ENCODE data around the gene SINHCAF. TPM values are rescaled to one million over a fixed set of nuclear protein-coding genes. Genes with fewer than 3 reads are reported as not detected.
"Not testable (repeated sequence)": the region's sequence is repeated elsewhere in the genome, so short reads cannot be mapped to it uniquely, and the experiment has no call there.

Gene SINHCAF
- total RNA-seq, 2 experiments from 2014 or later = 107 to 123 TPM

DNA sequence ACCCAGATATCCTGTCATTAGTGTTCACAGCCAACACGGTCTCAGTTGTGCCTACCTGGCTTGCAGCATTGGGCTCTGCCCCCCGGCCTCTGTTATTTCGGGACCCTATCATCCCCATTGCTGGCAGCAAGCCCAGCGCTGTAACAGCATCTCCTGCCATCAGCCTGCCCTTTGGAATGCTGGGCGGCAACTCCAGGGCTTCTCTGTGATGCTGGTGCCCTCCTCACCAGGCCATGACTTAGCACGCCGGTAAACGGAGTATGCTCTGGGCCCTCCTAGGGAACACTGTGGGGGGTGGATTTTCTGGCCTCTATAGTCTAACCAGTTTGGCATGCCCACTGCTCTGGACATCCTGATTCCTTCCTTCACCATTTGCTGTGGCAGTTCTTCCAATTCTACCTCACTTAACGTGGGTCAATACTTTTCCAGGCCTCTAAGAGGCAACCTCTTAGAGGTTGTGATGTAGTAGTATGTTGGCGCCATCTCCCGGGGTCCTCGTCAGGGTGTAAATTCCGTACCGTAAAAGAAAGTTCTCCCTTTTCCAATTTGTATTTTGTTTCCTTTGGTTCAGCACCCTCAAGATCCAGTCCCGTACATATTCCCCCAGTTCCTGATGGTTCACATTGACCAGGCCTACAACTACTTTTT, 80.0 kb downstream of the SINHCAF start:
- no peak overlapping the region for H3K4me3 Mint-ChIP-seq
- no peaks in the 10 kb centered on the region for H3K36me3 Mint-ChIP-seq (ENCODE audit: low read depth)
- no peaks in the 10 kb centered on the region for H3K9me3 Mint-ChIP-seq
- ChIA-PET CTCF (no interaction called here), POLR2A (no interaction called here)
- no peak for DNase-seq
- H3K27ac Mint-ChIP-seq = no peak overlapping the region
- H3K4me1 Mint-ChIP-seq = no peaks in the 10 kb centered on the region
- H3K27me3 Mint-ChIP-seq = peaks cover 2% of the 10 kb centered on the region

DNA sequence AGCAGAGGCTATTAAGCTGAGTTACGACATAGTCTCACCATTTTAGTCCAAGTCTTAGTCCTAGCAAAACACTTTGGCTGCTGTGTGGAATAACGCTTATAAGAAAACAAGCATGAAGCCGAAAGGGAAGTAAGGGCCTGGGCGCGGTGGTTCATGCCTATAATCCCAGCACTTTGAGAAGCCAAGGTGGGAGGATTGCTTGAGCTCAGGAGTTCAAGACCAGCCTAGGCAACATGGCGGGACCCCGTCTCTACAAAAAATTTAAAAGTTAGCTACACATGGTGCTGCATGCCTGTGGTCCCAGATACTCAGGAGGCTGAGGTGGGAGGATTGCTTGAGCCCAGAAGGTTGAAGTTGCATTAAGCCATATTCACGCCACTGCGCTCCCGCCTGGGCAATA, 83.5 kb downstream of the SINHCAF start:
- peaks cover 13% of the 10 kb centered on the region for H3K27me3 Mint-ChIP-seq
- H3K27ac Mint-ChIP-seq; H3K4me3 Mint-ChIP-seq; POLR2A ChIA-PET; DNase-seq; H3K36me3 Mint-ChIP-seq (ENCODE audit: low read depth); H3K9me3 Mint-ChIP-seq; H3K4me1 Mint-ChIP-seq: not testable (repeated sequence)
- CTCF ChIA-PET = interaction anchor here (1.0 to 6.5 kb wide), 4 partner anchors 9 to 395 kb away, joined by 3 to 43 read pairs (median 11); no protein-coding TSS in a partner anchor

DNA sequence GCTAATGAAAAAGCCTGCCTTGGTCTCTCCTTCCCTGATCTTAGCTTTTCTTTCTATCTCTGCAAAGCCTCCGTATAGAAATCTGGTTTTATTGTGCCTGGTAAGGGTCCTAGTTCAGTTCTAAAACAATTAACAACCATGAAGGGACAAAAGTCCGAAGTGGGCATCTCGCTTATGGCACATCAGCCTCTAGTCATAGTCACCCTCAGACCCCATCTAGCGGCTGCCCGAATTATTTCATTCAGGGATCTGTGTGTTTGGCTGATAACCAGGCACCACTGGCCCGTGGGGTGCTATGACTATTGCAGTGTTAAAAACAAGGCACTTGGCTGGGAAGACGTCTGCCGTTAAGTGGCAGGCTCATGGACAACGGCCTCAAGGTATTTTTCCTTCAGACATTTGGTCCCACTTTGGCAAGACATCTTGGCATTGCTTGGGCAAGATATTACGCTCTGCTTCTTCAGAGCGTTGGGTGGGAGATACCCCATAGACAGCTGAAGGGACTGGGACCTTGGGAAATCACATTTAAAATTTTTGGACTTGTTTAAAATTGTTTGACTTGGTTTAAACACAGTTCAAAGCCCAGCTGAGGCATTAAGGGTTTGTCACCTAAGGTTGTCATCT, 87.1 kb downstream of the SINHCAF start:
- ChIA-PET POLR2A (no interaction called here), CTCF (interaction anchor here (1.0 to 6.5 kb wide), 5 partner anchors 23 to 392 kb away, joined by 3 to 43 read pairs (median 4); no protein-coding TSS in a partner anchor)
- H3K27ac Mint-ChIP-seq = no peak overlapping the region
- H3K9me3 Mint-ChIP-seq = no peaks in the 10 kb centered on the region
- H3K4me3 Mint-ChIP-seq = no peak overlapping the region
- DNase-seq = peak; percentile 75
- peaks cover 36% of the 10 kb centered on the region for H3K27me3 Mint-ChIP-seq
- H3K4me1 Mint-ChIP-seq = peaks cover 14% of the 10 kb centered on the region
- H3K36me3 Mint-ChIP-seq (ENCODE audit: low read depth) = no peaks in the 10 kb centered on the region

DNA sequence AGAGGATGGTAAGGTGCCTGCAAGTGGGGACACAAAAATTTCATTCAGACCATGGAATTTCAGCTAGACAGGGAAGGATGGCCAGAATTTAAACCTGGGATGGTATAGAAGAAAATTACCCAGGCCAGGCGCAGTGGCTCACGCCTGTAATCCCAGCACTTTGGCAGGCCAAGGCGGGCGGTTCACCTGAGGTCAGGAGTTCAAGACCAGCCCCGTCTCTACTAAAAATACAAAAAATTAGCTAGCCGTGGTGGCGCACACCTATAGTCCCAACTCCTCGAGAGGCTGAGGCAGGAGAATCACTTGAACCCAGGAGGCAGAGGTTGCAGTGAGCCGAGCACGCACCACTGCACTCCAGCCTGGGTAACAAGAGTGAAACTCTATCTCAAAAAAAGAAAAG, 87.6 kb downstream of the SINHCAF start:
- H3K27ac Mint-ChIP-seq; H3K36me3 Mint-ChIP-seq (ENCODE audit: low read depth); H3K9me3 Mint-ChIP-seq; DNase-seq; POLR2A ChIA-PET; H3K4me3 Mint-ChIP-seq: not testable (repeated sequence)
- CTCF ChIA-PET = interaction anchor here (1.1 to 6.5 kb wide), 5 partner anchors 16 to 391 kb away, joined by 3 to 43 read pairs (median 6); no protein-coding TSS in a partner anchor
- H3K4me1 Mint-ChIP-seq = peaks cover 14% of the 10 kb centered on the region
- peaks cover 36% of the 10 kb centered on the region for H3K27me3 Mint-ChIP-seq

DNA sequence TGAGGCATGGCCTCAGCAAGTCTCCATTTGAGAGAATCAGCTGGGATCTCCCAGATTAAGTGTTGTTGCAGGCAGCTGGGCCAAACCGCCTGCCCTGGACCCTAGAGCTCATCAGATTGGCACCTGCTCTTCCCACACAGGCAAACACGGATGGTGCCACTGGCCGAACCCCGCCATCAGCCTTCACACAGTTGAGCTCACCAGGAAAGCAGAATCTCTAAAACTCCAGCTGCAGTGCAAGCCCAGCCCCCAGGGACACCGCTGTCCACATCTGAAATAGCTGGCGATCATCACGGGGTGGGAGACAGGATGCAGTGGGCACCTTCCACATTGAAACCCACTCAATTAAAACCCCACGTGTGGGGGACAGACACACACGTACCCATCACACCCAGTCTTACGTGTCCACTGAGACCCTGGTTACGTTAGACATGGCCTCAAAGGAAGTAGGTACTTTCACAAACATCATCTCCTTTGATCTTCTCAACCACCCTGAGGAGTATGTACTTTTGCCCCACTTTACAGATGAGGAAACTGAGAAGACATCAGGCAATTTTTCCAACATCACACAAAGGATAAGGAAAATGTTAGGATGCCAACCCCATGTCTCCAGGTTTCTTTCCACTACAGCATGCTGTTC, 88.8 kb downstream of the SINHCAF start:
- Mint-ChIP-seq H3K36me3 (ENCODE audit: low read depth) (no peaks in the 10 kb centered on the region), H3K27ac (no peak overlapping the region)

DNA sequence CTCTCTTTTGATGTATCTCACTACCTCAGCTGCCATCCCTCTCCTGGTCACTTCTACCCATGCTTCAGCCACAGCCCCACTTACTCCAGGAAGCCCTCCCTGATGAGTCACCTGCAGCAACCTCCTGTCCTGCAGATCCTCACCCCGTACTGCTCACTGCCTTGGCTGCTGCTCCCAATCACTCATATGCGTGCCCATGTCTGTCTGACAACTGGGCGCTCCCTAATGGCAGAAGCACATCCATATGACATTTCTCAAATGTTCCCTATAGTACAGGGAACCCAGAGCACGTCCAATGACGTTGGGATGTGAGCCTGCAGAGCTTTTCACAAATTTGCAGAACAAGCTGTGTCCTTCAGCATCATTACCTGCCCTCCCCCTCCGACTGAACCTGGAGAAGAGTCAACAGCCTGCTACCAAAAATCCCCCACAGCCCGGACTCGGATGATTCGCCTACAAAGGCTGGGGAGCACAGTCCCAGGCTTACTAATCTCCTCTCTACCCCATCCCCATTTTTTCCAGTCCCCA, 90.0 kb downstream of the SINHCAF start:
- DNase-seq = peak; percentile 13
- no peak overlapping the region for H3K4me3 Mint-ChIP-seq
- H3K36me3 Mint-ChIP-seq (ENCODE audit: low read depth) = no peaks in the 10 kb centered on the region
- H3K27me3 Mint-ChIP-seq = peaks cover 42% of the 10 kb centered on the region
- POLR2A ChIA-PET = no interaction called here
- no peak overlapping the region for H3K27ac Mint-ChIP-seq
- no peaks in the 10 kb centered on the region for H3K9me3 Mint-ChIP-seq
- CTCF ChIA-PET = interaction anchor here (2.5 to 6.5 kb wide), 2 partner anchors 18 to 389 kb away, joined by 9 to 43 read pairs; no protein-coding TSS in a partner anchor
- H3K4me1 Mint-ChIP-seq = peaks cover 14% of the 10 kb centered on the region

More for the DNA sequence above, 88.8 kb downstream of the SINHCAF start:
- H3K9me3 Mint-ChIP-seq = no peaks in the 10 kb centered on the region
- H3K27me3 Mint-ChIP-seq = peaks cover 42% of the 10 kb centered on the region
- peaks cover 14% of the 10 kb centered on the region for H3K4me1 Mint-ChIP-seq
- CTCF ChIA-PET = interaction anchor here (1.7 to 6.5 kb wide), 3 partner anchors 17 to 390 kb away, joined by 6 to 43 read pairs (median 9); no protein-coding TSS in a partner anchor
- POLR2A ChIA-PET = no interaction called here
- H3K4me3 Mint-ChIP-seq = no peak overlapping the region
- peak; percentile 4 for DNase-seq

DNA sequence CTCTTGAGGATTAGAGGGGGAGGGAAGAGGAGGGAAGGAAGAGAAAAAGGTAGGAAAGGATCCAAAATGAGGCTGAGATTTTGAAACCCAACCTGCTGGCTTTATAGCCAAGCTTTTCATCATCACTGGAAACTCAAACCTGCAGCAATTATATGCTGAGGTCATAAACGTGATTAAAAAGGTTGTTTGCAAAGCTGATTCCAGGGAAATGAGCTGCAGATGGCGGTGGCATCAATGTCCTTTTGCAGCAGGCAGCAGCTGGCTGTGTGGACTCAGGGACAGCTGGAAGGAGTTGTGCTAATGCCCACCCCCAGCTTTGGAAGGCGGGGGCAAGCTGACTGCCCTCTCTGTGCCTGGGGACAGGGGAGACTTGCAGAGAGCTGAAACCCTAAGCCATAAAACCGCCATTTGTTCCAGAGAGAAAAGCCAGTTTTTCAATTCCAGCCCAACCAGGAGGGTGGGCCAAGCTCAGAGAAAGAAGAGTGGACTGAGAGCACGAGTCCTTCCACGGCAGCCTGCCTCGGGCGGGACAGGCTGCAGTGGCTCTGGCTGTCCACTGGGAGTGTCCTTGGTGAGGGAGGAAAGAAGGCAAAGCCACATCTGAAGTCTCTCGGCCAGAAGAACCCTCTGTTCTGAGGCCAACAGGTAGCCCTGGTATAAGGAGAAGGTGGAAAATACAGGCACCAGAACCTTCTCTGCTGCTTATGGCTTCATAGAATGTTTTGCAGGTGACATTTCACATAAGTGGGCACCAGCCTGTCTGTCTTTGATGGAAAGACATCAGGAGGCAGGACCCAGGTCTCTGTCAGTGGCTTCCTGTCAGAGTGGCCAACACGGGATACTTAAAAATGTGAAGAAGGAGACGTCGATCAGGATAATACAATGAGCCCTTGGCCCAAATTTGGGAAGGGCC, 90.7 kb downstream of the SINHCAF start:
- Mint-ChIP-seq H3K36me3 (ENCODE audit: low read depth) (no peaks in the 10 kb centered on the region), H3K4me3 (no peak overlapping the region), H3K27ac (no peak overlapping the region), H3K4me1 (peaks cover 14% of the 10 kb centered on the region), H3K27me3 (peaks cover 38% of the 10 kb centered on the region), H3K9me3 (no peaks in the 10 kb centered on the region)
- DNase-seq = peak; percentile 12
- ChIA-PET CTCF (interaction anchor here (0.7 kb wide), 1 partner anchor 17 kb away, joined by 3 read pairs; no protein-coding TSS in a partner anchor), POLR2A (no interaction called here)

DNA sequence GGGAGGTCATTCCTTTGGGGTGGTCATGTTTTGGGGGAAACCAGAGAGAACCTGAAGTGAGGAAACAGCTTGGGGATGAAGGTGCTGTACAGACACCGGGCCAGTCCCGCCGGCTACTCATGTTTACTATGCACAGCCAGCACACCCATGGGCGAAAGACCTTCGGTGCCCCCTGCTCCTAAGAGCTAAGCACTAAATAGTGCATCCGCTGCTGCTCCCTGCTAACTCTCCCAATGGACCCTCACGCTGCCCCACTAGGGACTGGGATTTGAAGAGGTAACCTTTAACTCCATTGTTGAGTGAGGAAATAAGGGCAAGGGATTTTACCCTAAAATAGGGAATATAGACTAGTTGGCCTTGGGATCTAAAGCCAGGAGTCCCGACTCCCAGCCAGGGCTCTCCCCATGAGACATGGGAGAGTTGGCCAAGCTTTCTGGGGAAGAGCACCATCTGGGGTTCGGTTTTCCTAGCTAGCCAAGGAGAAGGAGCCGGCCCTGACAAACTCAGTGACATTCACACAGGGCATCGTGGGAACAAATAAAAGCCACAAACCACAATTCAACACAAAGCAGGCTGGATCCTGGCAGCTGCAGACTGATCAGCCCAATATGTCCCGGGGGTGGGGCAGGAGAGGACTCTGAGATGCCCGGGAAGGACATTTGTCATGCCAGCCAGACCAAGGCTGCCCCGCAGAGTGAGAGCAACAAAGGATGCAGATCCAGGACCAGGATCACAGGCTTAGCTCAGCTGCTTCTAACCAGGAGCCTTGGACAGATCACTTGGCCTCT, 91.7 kb downstream of the SINHCAF start:
- H3K4me1 Mint-ChIP-seq = peaks cover 14% of the 10 kb centered on the region
- H3K27ac Mint-ChIP-seq = no peak overlapping the region
- DNase-seq = no peak
- POLR2A ChIA-PET = no interaction called here
- no peaks in the 10 kb centered on the region for H3K9me3 Mint-ChIP-seq
- CTCF ChIA-PET = no interaction called here
- H3K27me3 Mint-ChIP-seq = peaks cover 38% of the 10 kb centered on the region
- H3K36me3 Mint-ChIP-seq (ENCODE audit: low read depth) = no peaks in the 10 kb centered on the region
- no peak overlapping the region for H3K4me3 Mint-ChIP-seq

DNA sequence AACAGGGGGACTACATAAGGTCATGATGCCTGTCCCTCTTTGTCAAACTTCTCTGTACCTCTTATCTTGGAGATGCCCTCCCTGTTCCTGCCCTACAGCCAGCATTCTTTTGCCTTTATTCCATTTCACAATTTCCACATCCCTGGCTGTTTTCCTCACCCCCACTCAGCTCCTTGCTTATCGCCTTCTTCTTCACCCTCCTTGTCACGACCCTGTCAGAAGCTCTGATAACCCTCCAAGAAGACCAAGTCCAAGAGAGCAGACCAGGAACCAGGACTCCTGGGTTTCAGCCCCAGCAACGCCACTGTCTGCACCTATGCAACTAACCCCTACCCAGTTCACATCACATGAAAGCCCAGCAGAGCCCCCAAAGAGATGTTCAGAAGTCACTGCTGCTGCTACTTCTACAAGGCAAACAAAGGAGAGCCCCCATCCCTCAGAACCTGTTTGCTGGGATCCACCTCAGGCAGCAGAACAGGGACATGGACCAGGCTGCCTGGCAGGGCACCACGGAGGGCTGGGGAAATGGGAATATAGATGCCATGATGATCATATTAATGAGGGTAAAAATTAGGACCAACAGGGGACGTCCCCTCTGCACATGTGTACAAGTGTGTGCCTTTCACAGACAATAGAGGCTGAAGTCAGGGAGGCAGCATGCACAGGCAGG, 92.8 kb downstream of the SINHCAF start:
- H3K9me3 Mint-ChIP-seq = no peaks in the 10 kb centered on the region
- H3K27me3 Mint-ChIP-seq = peaks cover 35% of the 10 kb centered on the region
- H3K4me1 Mint-ChIP-seq = peaks cover 12% of the 10 kb centered on the region
- POLR2A ChIA-PET = no interaction called here
- CTCF ChIA-PET = interaction anchor here (0.7 kb wide), 1 partner anchor 39 kb away, joined by 3 read pairs; no protein-coding TSS in a partner anchor
- no peaks in the 10 kb centered on the region for H3K36me3 Mint-ChIP-seq (ENCODE audit: low read depth)
- no peak overlapping the region for H3K4me3 Mint-ChIP-seq
- DNase-seq = no peak
- no peak overlapping the region for H3K27ac Mint-ChIP-seq

DNA sequence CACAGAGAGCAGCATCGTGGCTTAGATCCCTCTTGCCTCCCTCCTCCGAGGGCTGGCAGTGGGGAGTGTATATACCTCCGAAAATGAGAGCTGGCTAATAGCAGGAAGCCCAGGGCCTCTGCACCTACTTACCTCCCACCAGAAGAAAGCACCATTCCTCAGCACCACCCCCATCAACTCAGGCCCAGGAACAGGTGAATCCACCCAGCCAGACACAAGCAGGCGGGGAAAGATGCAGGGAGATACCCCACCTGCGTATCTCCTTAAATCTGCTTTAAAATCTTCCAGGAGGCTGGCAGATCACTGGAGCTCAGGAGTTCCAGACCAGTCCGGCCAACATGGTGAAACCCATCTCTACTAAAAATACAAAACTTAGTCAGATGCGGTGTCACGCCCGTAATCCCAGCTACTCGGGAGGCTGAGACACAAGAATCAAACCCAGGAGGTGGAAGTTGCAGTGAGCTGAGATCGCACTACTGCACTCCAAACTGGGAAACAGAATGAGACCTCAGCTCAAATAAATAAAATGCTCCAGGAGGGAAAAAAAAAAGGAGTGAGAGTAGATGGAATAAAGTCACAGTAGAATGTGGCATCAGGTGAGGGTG, 93.5 kb downstream of the SINHCAF start:
- no peak for DNase-seq
- ChIA-PET CTCF (interaction anchor here (0.7 to 1.8 kb wide), 2 partner anchors 9 to 39 kb away, joined by 3 to 4 read pairs; no protein-coding TSS in a partner anchor), POLR2A (interaction anchor here (0.9 kb wide), 1 partner anchor 19 kb away, joined by 3 read pairs; no protein-coding TSS in a partner anchor)
- H3K27me3 Mint-ChIP-seq = peaks cover 33% of the 10 kb centered on the region
- peaks cover 7% of the 10 kb centered on the region for H3K4me1 Mint-ChIP-seq
- no peak overlapping the region for H3K27ac Mint-ChIP-seq
- no peaks in the 10 kb centered on the region for H3K36me3 Mint-ChIP-seq (ENCODE audit: low read depth)
- H3K4me3 Mint-ChIP-seq = no peak overlapping the region
- H3K9me3 Mint-ChIP-seq = no peaks in the 10 kb centered on the region
